A549 (cell line): Measurements from ENCODE around the gene PAPPA. TPM values are rescaled to one million over a fixed set of nuclear protein-coding genes. Genes with fewer than 3 reads are reported as not detected.

Experiments used
- ATAC-seq, 2 experiments: fragments of 200-7000 bp in 1 of 2; fragments of >200 bp in 1 of 2; cut with Nextera tagmentation in 1 of 2; cut with Tn5 transposase in 1 of 2; 3 replicates each; pipeline versions ENCODE4 v1.8.0 to v1.9.1; 2018 to 2020; ENCODE audit warnings: mild to moderate bottlenecking in 1 of 2, moderate library complexity in 1 of 2
- CTCF ChIA-PET: fragments of 300-600 bp; sonication (Branson Sonifier 250); formaldehyde crosslinking; extraction: SDS; loops from one replicate; lab custom pipeline; 2021; ENCODE audit warnings: antibody characterized with exemption, inconsistent platforms; lab: Yijun Ruan, JAX
- POLR2A ChIA-PET: fragments of 350-600 bp; formaldehyde crosslinking; extraction: SDS; loops from one replicate; lab custom pipeline; 2021; ENCODE audit warnings: antibody characterized with exemption, inconsistent platforms; lab: Yijun Ruan, JAX
- DNase-seq, 2 experiments: peaks; one replicate each; pipeline versions ENCODE4 v3.0.0 to v3.0.0-alpha.2; 2011 to 2016; ENCODE audit warnings: low read depth in 1 of 2, low spot score in 1 of 2
- FAIRE-seq: peaks from 2 replicates; lab custom pipeline; 2011; peaks lifted over from hg19 to GRCh38; lab: Jason Lieb, UNC
- H3K27ac ChIP-seq, 2 experiments: fragments of >200 bp; sonication (Bioruptor Twin); formaldehyde crosslinking; 3 replicates each; pipeline ENCODE4 v1.5.1; 2016 to 2017
- H3K4me1 ChIP-seq: fragments of >200 bp; sonication (Bioruptor Twin); formaldehyde crosslinking; 3 replicates; pipeline ENCODE4 v1.6.1; 2016
- H3K4me2 ChIP-seq: fragments of >200 bp; sonication (Bioruptor Twin); formaldehyde crosslinking; 3 replicates; pipeline ENCODE4 v1.6.1; 2016
- H3K4me3 ChIP-seq: fragments of >200 bp; sonication (Bioruptor Twin); formaldehyde crosslinking; 3 replicates; pipeline ENCODE4 v1.5.1; 2016
- H3K9me3 ChIP-seq: fragments of >200 bp; sonication (Bioruptor Twin); formaldehyde crosslinking; 3 replicates; pipeline ENCODE4 v1.6.1; 2016
- ATOH8 ChIP-seq: fragments of 250-450 bp; sonication (Bioruptor Pico); IDR thresholded peaks from 2 replicates; pipeline ENCODE4 v1.5.0; 2020; ENCODE audit warnings: low read depth, mild to moderate bottlenecking, moderate library complexity
- BCL3 ChIP-seq: fragments of >200 bp; sonication (Bioruptor Twin); formaldehyde crosslinking; IDR thresholded peaks from 3 replicates; pipeline ENCODE4 v1.6.1; 2016
- BHLHE40 ChIP-seq: IDR thresholded peaks from 2 replicates; pipeline ENCODE4 v1.6.1; 2012; ENCODE audit warnings: low read depth, low read length, inconsistent platforms
- CBX2 ChIP-seq: fragments of 200-600 bp; sonication (generic); IDR thresholded peaks from 2 replicates; pipeline ENCODE4 v1.6.1; 2016; ENCODE audit warnings: low read depth, mild to moderate bottlenecking, borderline replicate concordance
- CBX8 ChIP-seq: fragments of 200-600 bp; sonication (generic); IDR thresholded peaks from 2 replicates; pipeline ENCODE4 v1.6.1; 2016
- CEBPB ChIP-seq, 2 experiments: fragments of >200 bp in 1 of 2; sonication (Bioruptor Twin) in 1 of 2; formaldehyde crosslinking in 1 of 2; IDR thresholded peaks; 2 replicates each; pipeline ENCODE4 v1.6.1; 2012 to 2016
- CHD2 ChIP-seq: fragments of 150-350 bp; IDR thresholded peaks from 2 replicates; pipeline ENCODE4 v1.6.1; 2014; ENCODE audit warnings: low read length; ENCODE audit not compliant: partially characterized antibody
- E2F6 ChIP-seq: IDR thresholded peaks from 2 replicates; pipeline ENCODE4 v1.6.1; 2012; ENCODE audit warnings: low read depth, borderline replicate concordance
- EHMT2 ChIP-seq: fragments of 200-600 bp; sonication (generic); IDR thresholded peaks from 2 replicates; pipeline ENCODE4 v1.6.1; 2016; ENCODE audit warnings: antibody characterized with exemption, low read depth, mild to moderate bottlenecking, moderate library complexity
- ELK1 ChIP-seq: fragments of 150-350 bp; IDR thresholded peaks from 2 replicates; pipeline ENCODE4 v1.6.1; 2014; ENCODE audit warnings: low read depth, mild to moderate bottlenecking, low read length
- FOSB ChIP-seq: fragments of 250-450 bp; sonication (Bioruptor Pico); IDR thresholded peaks from 2 replicates; pipeline ENCODE4 v1.5.0; 2020; ENCODE audit warnings: mild to moderate bottlenecking, moderate library complexity
- FOSL2 ChIP-seq, 2 experiments: fragments of 450-650 bp in 1 of 2; fragments of >200 bp in 1 of 2; sonication (Bioruptor Twin) in 1 of 2; formaldehyde crosslinking; IDR thresholded peaks; 2 replicates each; pipeline versions ENCODE4 v1.5.0 to v1.6.1; 2016 to 2020; ENCODE audit warnings: mild to moderate bottlenecking in 1 of 2, moderate library complexity in 1 of 2
- FOXS1 ChIP-seq: fragments of 250-450 bp; sonication (Bioruptor Pico); IDR thresholded peaks from 2 replicates; pipeline ENCODE4 v1.5.0; 2020; ENCODE audit warnings: mild to moderate bottlenecking, moderate library complexity
- HOXA7 ChIP-seq: fragments of 250-450 bp; sonication (Bioruptor Pico); IDR thresholded peaks from 2 replicates; pipeline ENCODE4 v1.5.0; 2020; ENCODE audit warnings: mild to moderate bottlenecking, moderate library complexity
- HOXB13 ChIP-seq: fragments of 250-450 bp; sonication (Bioruptor Pico); IDR thresholded peaks from 2 replicates; pipeline ENCODE4 v1.5.0; 2020; ENCODE audit warnings: low read depth, mild to moderate bottlenecking, moderate library complexity
- HOXB5 ChIP-seq: fragments of 250-450 bp; sonication (Bioruptor Pico); IDR thresholded peaks from 2 replicates; pipeline ENCODE4 v1.5.0; 2020; ENCODE audit warnings: mild to moderate bottlenecking, moderate library complexity
- JUN ChIP-seq, 2 experiments: fragments of >200 bp; sonication (Bioruptor Twin); formaldehyde crosslinking; IDR thresholded peaks; 2 replicates in 1 of 2; 3 replicates in 1 of 2; pipeline ENCODE4 v1.6.1; 2016 to 2017
- JUNB ChIP-seq: fragments of >200 bp; sonication (Bioruptor Twin); formaldehyde crosslinking; IDR thresholded peaks from 2 replicates; pipeline ENCODE4 v1.6.1; 2016
- KDM1A ChIP-seq: fragments of 200-600 bp; sonication (generic); IDR thresholded peaks from 2 replicates; pipeline ENCODE4 v1.6.1; 2016; ENCODE audit warnings: low read depth, mild to moderate bottlenecking
- KDM5A ChIP-seq: fragments of 200-600 bp; sonication (generic); IDR thresholded peaks from 2 replicates; pipeline ENCODE4 v1.6.1; 2016; ENCODE audit warnings: antibody characterized with exemption, mild to moderate bottlenecking
- MAX ChIP-seq: IDR thresholded peaks from 2 replicates; pipeline ENCODE4 v1.6.1; 2012
- MAZ ChIP-seq: fragments of 150-350 bp; IDR thresholded peaks from 2 replicates; pipeline ENCODE4 v1.6.1; 2014; ENCODE audit warnings: antibody characterized with exemption, low read depth, low read length, borderline replicate concordance
- PBX3 ChIP-seq: IDR thresholded peaks from 2 replicates; pipeline ENCODE4 v1.6.1; 2012
- PHF8 ChIP-seq: fragments of 200-600 bp; sonication (generic); IDR thresholded peaks from 2 replicates; pipeline ENCODE4 v1.6.1; 2016; ENCODE audit warnings: low read depth, mild to moderate bottlenecking, antibody characterized with exemption, moderate library complexity, borderline replicate concordance
- RAD21 ChIP-seq, 2 experiments: fragments of >200 bp in 1 of 2; sonication (Bioruptor Twin) in 1 of 2; formaldehyde crosslinking in 1 of 2; IDR thresholded peaks in 1 of 2; conservative IDR thresholded peaks in 1 of 2; 2 replicates in 1 of 2; 3 replicates in 1 of 2; pipeline ENCODE4 v1.6.1; 2012 to 2018; ENCODE audit warnings: inconsistent platforms in 1 of 2
- RNF2 ChIP-seq: fragments of 200-600 bp; sonication (generic); IDR thresholded peaks from 2 replicates; pipeline ENCODE4 v1.6.1; 2016; ENCODE audit warnings: low read depth, mild to moderate bottlenecking, antibody characterized with exemption, moderate library complexity, borderline replicate concordance
- SMC3 ChIP-seq: fragments of >200 bp; sonication (Bioruptor Twin); formaldehyde crosslinking; IDR thresholded peaks from 3 replicates; pipeline ENCODE4 v1.6.1; 2018; ENCODE audit warnings: inconsistent platforms
- TP53 ChIP-seq: fragments of 250-450 bp; sonication (Bioruptor Pico); IDR thresholded peaks from 2 replicates; pipeline ENCODE4 v1.5.0; 2021; ENCODE audit warnings: mild to moderate bottlenecking, moderate library complexity
- ZFP36 ChIP-seq: fragments of 450-650 bp; IDR thresholded peaks from 2 replicates; pipeline ENCODE4 v1.6.1; 2014; ENCODE audit warnings: borderline replicate concordance; ENCODE audit not compliant: partially characterized antibody
- ZSCAN20 ChIP-seq: fragments of 250-450 bp; sonication (Bioruptor Pico); IDR thresholded peaks from 2 replicates; pipeline ENCODE4 v1.8.0; 2022; ENCODE audit warnings: mild to moderate bottlenecking, moderate library complexity
- WGBS: methylation state at CpG from one replicate; pipeline ENCODE4 v1.1.6; 2017; ENCODE audit errors: missing lambda C conversion rate; 5-methylcytosine and 5-hydroxymethylcytosine counted together
- polyA plus RNA-seq, 4 experiments: library from polyadenylated mRNA; depleted of rRNA in 3 of 4; stranded (reverse); fragments of >200 nt; fragmentation: RNase III in 1 of 4; extraction: RNeasy Plus Mini Kit Qiagen cat#74134 plus additional on column Dnase treatment in 1 of 4; gene quantifications; 2 replicates in 3 of 4; 3 replicates in 1 of 4; pipeline ENCODE4 v1.2.3, GENCODE V29; 2011 to 2017

The PAPPA gene
- polyA plus RNA-seq, 2 of the 4 experiments (the other 2 are of a cell fraction), result 40.0 to 127 TPM

GRCh38 chr9:116152390-116152789 is 1.2 kb upstream of the PAPPA start (continued):
- TF ChIP-seq HOXA7 (CRISPR knock-in tag) (no peak), KDM1A (no peak), FOXS1 (CRISPR knock-in tag) (no peak), JUN (IDR thresholded peaks at IDR 0.05) (peak in 1 of 2 experiments; percentile 66; a peak in 2 of 5 replicates), ELK1 (no peak), MAZ (no peak), RNF2 (no peak), EHMT2 (no peak), CHD2 (no peak), CBX2 (no peak)

GRCh38 chr9:116152941-116153764 is 438 bp upstream of the PAPPA start:
- 3% methylated on average over 9 of the region's 9 CpGs for WGBS
- H3K9me3 ChIP-seq, result no peaks in the 10 kb centered on the region
- POLR2A ChIA-PET, result interaction anchor here (0.6 to 9.6 kb wide), 32 partner anchors 8 to 1035 kb away, joined by 3 to 361 read pairs (median 6); partner anchors contain the start of gene TNC
- ATAC-seq, result peak; percentile 55 to 57
- H3K4me1 ChIP-seq, result peaks cover 57% of the 10 kb centered on the region
- peak overlapping the region; percentile 99 to 100 for H3K27ac ChIP-seq
- peak overlapping the region; percentile 89 for H3K4me2 ChIP-seq
- H3K4me3 ChIP-seq, result peak overlapping the region; percentile 87
- CTCF ChIA-PET, result interaction anchor here (0.6 to 7.2 kb wide), 26 partner anchors 8 to 561 kb away, joined by 3 to 58 read pairs (median 4); no protein-coding TSS in a partner anchor
- DNase-seq, result peak; percentile 76 to 94
- FAIRE-seq, result no peak
- TF ChIP-seq KDM5A, result no peak
- TF ChIP-seq ATOH8 (CRISPR knock-in tag), result no peak
- TF ChIP-seq JUNB, result peak; percentile 23; the same call in 1 of the 2 replicates
- TF ChIP-seq PBX3, result no peak
- no peak for TF ChIP-seq CBX8
- peak; percentile 63 to 77; a peak in 2 of 5 replicates for TF ChIP-seq JUN (IDR thresholded peaks at IDR 0.05)
- TF ChIP-seq ZSCAN20 (CRISPR knock-in tag), result no peak
- TF ChIP-seq ELK1, result no peak
- peak; percentile 63; the same call in 2 of the 3 replicates for TF ChIP-seq BCL3
- no peak for TF ChIP-seq EHMT2
- no peak for TF ChIP-seq BHLHE40
- no peak for TF ChIP-seq PHF8
- TF ChIP-seq MAX, result peak; percentile 23; the same call in 1 of the 2 replicates
- no peak for TF ChIP-seq CEBPB (IDR thresholded peaks at IDR 0.05)
- no peak for TF ChIP-seq E2F6
- no peak; the same call in none of the 2 replicates for TF ChIP-seq HOXA7 (CRISPR knock-in tag)
- TF ChIP-seq TP53 (CRISPR knock-in tag), result no peak
- TF ChIP-seq FOSL2 (IDR thresholded peaks at IDR 0.05), result peak; percentile 21; the same call in 1 of the 2 replicates
- peak; percentile 72; the same call in 1 of the 2 replicates for TF ChIP-seq FOSL2 (CRISPR knock-in tag; IDR thresholded peaks at IDR 0.05)
- no peak for TF ChIP-seq ZFP36
- TF ChIP-seq FOSB (CRISPR knock-in tag), result no peak; the same call in 1 of the 2 replicates
- TF ChIP-seq SMC3, result peak; percentile 13; the same call in 1 of the 3 replicates
- TF ChIP-seq RAD21 (conservative IDR thresholded peaks at IDR 0.05 in 1 of 2, IDR thresholded peaks at IDR 0.05 in 1 of 2), result 0 out of 5 replicates have a peak, but pooled peaks of 1 of the 2 experiments have one; percentile 11
- TF ChIP-seq HOXB13, result no peak
- no peak for TF ChIP-seq KDM1A
- no peak for TF ChIP-seq HOXB5 (CRISPR knock-in tag)
